Coronary artery (tissue), 2 donors: ENCODE measurements around the gene HARS1.
"Not testable (repeated sequence)": the region's sequence is repeated elsewhere in the genome, so short reads cannot be mapped to it uniquely, and the experiment has no call there.

Experiments
- DNase-seq: peaks from one replicate; pipeline ENCODE4 v3.0.0-alpha.2; 2017; ENCODE audit warnings: low spot score
- H3K27ac ChIP-seq, 2 donors: fragments of 200-600 bp; sonication (generic); one replicate each; pipeline ENCODE4 v1.5.1; 2016 to 2019
- H3K4me3 ChIP-seq: fragments of 200-600 bp; sonication (generic); 2 replicates; pipeline ENCODE4 v1.5.1; 2016; ENCODE audit warnings: mild to moderate bottlenecking, moderate library complexity
- CTCF ChIP-seq: fragments of 200-600 bp; sonication (generic); IDR thresholded peaks from one replicate; pipeline ENCODE4 v1.5.1; 2019; ENCODE audit warnings: antibody characterized with exemption

Gene HARS1

GRCh38 chr5:140674629-140675028 lies 16.5 kb downstream of the HARS1 start:
- TF ChIP-seq CTCF: no peak
- DNase-seq: no peak
- no peak overlapping the region for H3K4me3 ChIP-seq
- no peak overlapping the region for H3K27ac ChIP-seq

GRCh38 chr5:140674211-140674610 lies 17.0 kb downstream of the HARS1 start:
- DNase-seq: no peak
- no peak overlapping the region for H3K4me3 ChIP-seq
- no peak for TF ChIP-seq CTCF
- no peak overlapping the region for H3K27ac ChIP-seq

- peak within 1 kb of the TSS; percentile 42 for H3K4me3 ChIP-seq
- no peak within 1 kb of the TSS for H3K27ac ChIP-seq
- no peak for TF ChIP-seq CTCF
- no peak for DNase-seq
Measured at GRCh38 chr5:140673187-140673976, 17.8 kb downstream of the HARS1 start, which contains the start of gene DND1. Gene DND1, minus strand, starts transcription at chr5:140673576. Its CDS starts 34 bp downstream, at chr5:140673542.

GRCh38 chr5:140672455-140673186 lies 18.5 kb downstream of the HARS1 start:
- peak overlapping the region; percentile 42 for H3K4me3 ChIP-seq

GRCh38 chr5:140671472-140672125 lies 19.6 kb downstream of the HARS1 start:
- Histone ChIP-seq H3K4me3 (no peak overlapping the region), H3K27ac (no peak overlapping the region)
- TF ChIP-seq CTCF: no peak
- DNase-seq: no peak

More at GRCh38 chr5:140672455-140673186, 18.5 kb downstream of the HARS1 start:
- H3K27ac ChIP-seq: no peak overlapping the region
- no peak for TF ChIP-seq CTCF
- DNase-seq: no peak

- DNase-seq, H3K27ac ChIP-seq: not testable (repeated sequence)
Measured at GRCh38 chr5:140671035-140671434, 20.1 kb downstream of the HARS1 start.

More at GRCh38 chr5:140671035-140671434, 20.1 kb downstream of the HARS1 start:
- H3K4me3 ChIP-seq: not testable (repeated sequence)
